ENCODE measurements around the gene C1orf185.
A peak's percentile ranks its signal among the peaks of the same experiment; 100 is the strongest.
"Not testable (repeated sequence)": the region's sequence is repeated elsewhere in the genome, so short reads cannot be mapped to it uniquely, and the experiment has no call there.

The C1orf185 gene

DNA sequence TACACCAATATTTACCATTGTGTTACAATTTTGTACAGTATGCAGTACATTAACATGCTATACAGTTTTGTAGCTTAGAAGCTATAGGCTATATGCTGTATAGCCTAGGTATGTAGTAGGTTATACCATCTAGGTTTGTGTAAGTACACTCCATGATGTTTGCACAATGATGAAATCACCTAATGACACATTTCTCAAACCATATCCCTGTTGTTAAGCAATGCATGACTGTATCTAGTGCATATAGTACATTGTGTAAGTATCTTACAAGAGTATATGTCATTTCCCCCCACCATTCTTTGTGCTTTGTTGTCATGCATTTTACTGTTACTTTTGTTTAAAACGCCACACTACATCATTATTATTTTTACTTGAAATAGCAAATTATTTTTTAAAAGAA is 68.3 kb downstream of the C1orf185 start:
- no peak overlapping the region for H3K4me3 ChIP-seq (replicated peaks in 1 of 2; ENCODE audit: low read depth in 2 of 2, low read length in 2 of 2)
- DNase-seq (ENCODE audit: low read depth in 2 of 2), result peak; percentile 25 to 92
- TF ChIP-seq, protein P1, sequence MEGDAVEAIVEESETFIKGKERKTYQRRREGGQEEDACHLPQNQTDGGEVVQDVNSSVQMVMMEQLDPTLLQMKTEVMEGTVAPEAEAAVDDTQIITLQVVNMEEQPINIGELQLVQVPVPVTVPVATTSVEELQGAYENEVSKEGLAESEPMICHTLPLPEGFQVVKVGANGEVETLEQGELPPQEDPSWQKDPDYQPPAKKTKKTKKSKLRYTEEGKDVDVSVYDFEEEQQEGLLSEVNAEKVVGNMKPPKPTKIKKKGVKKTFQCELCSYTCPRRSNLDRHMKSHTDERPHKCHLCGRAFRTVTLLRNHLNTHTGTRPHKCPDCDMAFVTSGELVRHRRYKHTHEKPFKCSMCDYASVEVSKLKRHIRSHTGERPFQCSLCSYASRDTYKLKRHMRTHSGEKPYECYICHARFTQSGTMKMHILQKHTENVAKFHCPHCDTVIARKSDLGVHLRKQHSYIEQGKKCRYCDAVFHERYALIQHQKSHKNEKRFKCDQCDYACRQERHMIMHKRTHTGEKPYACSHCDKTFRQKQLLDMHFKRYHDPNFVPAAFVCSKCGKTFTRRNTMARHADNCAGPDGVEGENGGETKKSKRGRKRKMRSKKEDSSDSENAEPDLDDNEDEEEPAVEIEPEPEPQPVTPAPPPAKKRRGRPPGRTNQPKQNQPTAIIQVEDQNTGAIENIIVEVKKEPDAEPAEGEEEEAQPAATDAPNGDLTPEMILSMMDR (IDR thresholded peaks at IDR 0.05; ENCODE audit: low read depth, low read length), result no peak

DNA sequence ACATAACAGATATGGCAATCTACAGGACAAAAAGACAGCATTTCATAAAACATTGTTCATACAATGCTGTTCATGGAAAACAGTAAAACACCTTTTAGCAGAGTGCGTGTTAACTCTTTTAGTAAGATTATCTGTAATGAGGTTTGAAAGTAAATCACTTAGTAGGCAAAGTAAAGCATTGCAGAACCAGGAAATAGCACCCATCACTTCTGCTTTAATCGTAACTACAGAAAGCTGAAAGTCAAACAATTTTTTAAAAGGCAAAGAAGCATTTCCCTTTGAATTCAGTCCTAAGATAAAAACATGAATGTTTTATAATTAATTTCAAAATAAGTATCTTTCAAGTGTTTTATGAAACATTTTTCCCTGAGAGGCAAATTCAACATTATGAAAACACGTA is 70.8 kb downstream of the C1orf185 start:
- DNase-seq (ENCODE audit: low read depth in 2 of 2), result no peak
- TF ChIP-seq, protein P1 (IDR thresholded peaks at IDR 0.05; ENCODE audit: low read depth, low read length), result no peak
- no peak overlapping the region for H3K4me3 ChIP-seq (replicated peaks in 1 of 2; ENCODE audit: low read depth in 2 of 2, low read length in 2 of 2)

DNA sequence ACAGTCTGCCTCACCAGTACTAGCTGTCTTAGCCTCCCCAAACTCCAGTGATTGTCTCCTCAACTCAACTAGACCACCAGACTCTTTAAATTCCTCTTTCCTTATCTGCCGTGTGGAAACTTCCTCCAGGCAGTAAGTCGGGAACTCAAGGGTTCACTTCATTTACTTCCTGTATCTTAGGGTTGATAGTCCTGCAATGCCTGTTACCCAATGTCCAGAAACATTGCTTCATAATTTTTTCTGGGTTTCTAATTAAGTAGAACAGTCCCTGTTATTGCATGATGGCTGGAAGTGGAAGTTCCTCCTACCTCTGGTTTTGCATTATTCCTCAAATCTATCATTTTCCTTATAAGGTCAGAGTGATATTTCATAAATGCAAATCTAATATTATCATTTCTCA is 73.2 kb downstream of the C1orf185 start:
- DNase-seq (ENCODE audit: low read depth in 2 of 2), result peak; percentile 25 to 27
- TF ChIP-seq, protein P1 (IDR thresholded peaks at IDR 0.05; ENCODE audit: low read depth, low read length), result no peak
- H3K4me3 ChIP-seq (replicated peaks in 1 of 2; ENCODE audit: low read depth in 2 of 2, low read length in 2 of 2), result no peak overlapping the region

DNA sequence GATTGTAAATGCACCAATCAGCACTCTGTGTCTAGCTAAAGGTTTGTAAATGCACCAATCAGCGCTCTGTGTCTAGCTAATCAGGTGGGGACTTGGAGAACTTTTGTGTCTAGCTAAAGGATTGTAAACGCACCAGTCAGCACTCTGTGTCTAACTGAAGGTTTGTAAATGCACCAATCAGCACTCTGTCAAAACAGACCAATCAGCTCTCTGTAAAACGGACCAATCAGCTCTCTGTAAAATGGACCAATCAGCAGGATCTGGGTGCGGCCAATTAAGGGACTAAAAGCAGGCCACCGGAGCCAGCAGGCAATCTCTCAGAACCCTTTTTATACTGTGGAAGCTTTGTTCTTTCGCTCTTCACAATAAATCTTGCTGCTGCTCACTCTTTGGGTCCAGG is 76.0 kb downstream of the C1orf185 start:
- not testable (repeated sequence) for H3K4me3 ChIP-seq (replicated peaks in 1 of 2; ENCODE audit: low read depth in 2 of 2, low read length in 2 of 2); DNase-seq (ENCODE audit: low read depth in 2 of 2)

DNA sequence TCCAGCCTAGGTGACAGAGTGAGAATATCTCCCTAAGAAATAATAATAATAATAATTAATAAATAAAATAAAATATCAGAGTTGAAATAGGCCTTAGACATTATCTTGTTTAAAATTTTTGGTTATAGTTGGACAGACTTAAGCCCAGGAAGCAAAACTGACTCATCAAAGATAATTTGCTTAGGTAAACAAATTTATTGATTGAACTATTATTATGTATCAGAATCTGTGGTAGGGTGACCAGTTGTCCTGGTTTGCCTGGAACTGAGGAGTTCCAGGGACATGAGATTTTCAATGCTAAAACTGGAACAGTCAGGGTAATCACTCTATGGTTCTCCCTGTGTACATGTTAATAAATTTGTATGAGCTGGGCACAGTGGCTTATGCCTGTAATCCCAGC is 86.2 kb downstream of the C1orf185 start:
- H3K4me3 ChIP-seq (replicated peaks in 1 of 2; ENCODE audit: low read depth in 2 of 2, low read length in 2 of 2), result no peak overlapping the region
- no peak for DNase-seq (ENCODE audit: low read depth in 2 of 2)
- TF ChIP-seq, protein P1 (IDR thresholded peaks at IDR 0.05; ENCODE audit: low read depth, low read length), result no peak

DNA sequence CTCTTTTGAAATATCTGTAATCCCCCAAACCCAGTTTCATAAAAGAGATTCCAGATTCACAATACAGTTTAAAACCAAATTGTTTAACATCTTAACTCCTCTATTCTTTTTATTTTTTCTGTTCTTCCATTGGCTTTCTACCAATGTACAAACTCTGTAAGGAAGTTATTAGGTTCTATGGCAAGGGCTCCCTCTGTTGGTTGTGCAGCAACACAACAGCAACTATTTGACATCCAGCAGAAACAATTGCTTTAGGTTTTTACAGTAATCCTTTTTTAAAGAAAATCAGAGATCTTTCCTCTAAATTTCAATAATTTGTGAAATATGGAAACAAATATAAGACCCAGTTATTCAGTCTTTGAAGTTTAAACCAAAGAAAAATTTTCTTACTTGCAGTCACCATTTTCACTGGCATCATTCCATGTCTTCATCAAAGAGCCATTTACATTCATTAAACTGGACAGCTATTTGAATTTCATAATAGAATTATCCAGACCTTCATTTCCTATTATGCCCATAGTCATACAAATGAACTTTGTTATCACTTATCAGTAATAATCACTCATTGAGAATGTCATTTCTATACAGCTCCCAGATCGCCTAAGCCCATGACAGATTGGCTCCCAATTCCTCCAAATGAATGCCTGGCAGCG is 87.5 kb downstream of the C1orf185 start:
- TF ChIP-seq, protein P1 (IDR thresholded peaks at IDR 0.05; ENCODE audit: low read depth, low read length), result peak; percentile 86
- no peak overlapping the region for H3K4me3 ChIP-seq (replicated peaks in 1 of 2; ENCODE audit: low read depth in 2 of 2, low read length in 2 of 2)
- peak; percentile 84 to 88 for DNase-seq (ENCODE audit: low read depth in 2 of 2)

DNA sequence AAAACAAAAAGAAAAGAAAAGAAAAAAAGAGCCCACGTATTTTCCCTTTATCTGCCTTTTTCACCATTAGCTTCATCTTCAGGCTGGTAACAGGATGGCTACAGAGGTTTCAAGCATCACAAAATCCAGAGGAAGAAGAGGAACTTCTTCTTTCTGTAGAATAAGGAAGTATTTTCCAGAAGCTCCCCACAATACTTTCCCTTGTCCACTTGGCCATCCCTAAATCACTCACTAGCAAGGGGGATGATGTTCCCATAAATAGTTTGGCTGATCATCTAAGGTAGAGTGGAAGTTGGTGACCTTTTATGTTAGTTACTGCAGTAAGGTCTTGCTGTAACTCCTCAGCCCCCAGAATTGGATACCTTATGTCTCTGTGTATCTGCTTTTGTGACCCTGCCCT is 88.9 kb downstream of the C1orf185 start:
- H3K4me3 ChIP-seq (replicated peaks in 1 of 2; ENCODE audit: low read depth in 2 of 2, low read length in 2 of 2), result no peak overlapping the region
- TF ChIP-seq, protein P1 (IDR thresholded peaks at IDR 0.05; ENCODE audit: low read depth, low read length), result no peak
- no peak for DNase-seq (ENCODE audit: low read depth in 2 of 2)

Data from cardiac fibroblast (primary cell).